HG02642 (cell line): ENCODE results near the gene PLEKHA5.
A peak's percentile ranks its signal among the peaks of the same experiment; 100 is the strongest.
"Not testable (repeated sequence)": the region's sequence is repeated elsewhere in the genome, so short reads cannot be mapped to it uniquely, and the experiment has no call there.

Experiments used
- ATAC-seq: cut with Tn5 transposase; IDR thresholded peaks from one replicate; pipeline ENCODE4 v1.9.1; 2021; ENCODE audit warnings: mild to moderate bottlenecking; ENCODE audit not compliant: unreplicated experiment, poor library complexity

PLEKHA5 gene

GRCh38 chr12:19303496-19303895, 174.0 kb downstream of the PLEKHA5 start:
- no peak for ATAC-seq

GRCh38 chr12:19304149-19304750, 174.7 kb downstream of the PLEKHA5 start:
- ATAC-seq, result no peak

GRCh38 chr12:19305621-19306020, 176.1 kb downstream of the PLEKHA5 start:
- not testable (repeated sequence) for ATAC-seq

GRCh38 chr12:19306366-19306765, 176.8 kb downstream of the PLEKHA5 start:
- ATAC-seq, result no peak

- no peak for ATAC-seq
Observed at GRCh38 chr12:19307451-19307850, 177.9 kb downstream of the PLEKHA5 start.

- ATAC-seq, result no peak
Observed at GRCh38 chr12:19311165-19311564, 181.6 kb downstream of the PLEKHA5 start.

- ATAC-seq, result no peak
Observed at GRCh38 chr12:19312637-19313036, 183.1 kb downstream of the PLEKHA5 start.

GRCh38 chr12:19316425-19316824, 186.9 kb downstream of the PLEKHA5 start:
- no peak for ATAC-seq

GRCh38 chr12:19322376-19322775, 192.8 kb downstream of the PLEKHA5 start:
- no peak for ATAC-seq

- ATAC-seq, result no peak
Observed at GRCh38 chr12:19323805-19324204, 194.3 kb downstream of the PLEKHA5 start.

GRCh38 chr12:19326102-19326501, 196.6 kb downstream of the PLEKHA5 start:
- ATAC-seq, result no peak

- ATAC-seq, result no peak
Observed at GRCh38 chr12:19332196-19332595, 202.7 kb downstream of the PLEKHA5 start.

- ATAC-seq, result no peak
Observed at GRCh38 chr12:19338405-19338804, 208.9 kb downstream of the PLEKHA5 start.

GRCh38 chr12:19350850-19351249, 221.3 kb downstream of the PLEKHA5 start:
- not testable (repeated sequence) for ATAC-seq

- no peak for ATAC-seq
Observed at GRCh38 chr12:19351346-19351745, 221.8 kb downstream of the PLEKHA5 start.

- ATAC-seq, result no peak
Observed at GRCh38 chr12:19369691-19370148, 240.2 kb downstream of the PLEKHA5 start.

- ATAC-seq, result no peak
Observed at GRCh38 chr12:19373586-19373985, 244.1 kb downstream of the PLEKHA5 start.

- no peak for ATAC-seq
Observed at GRCh38 chr12:19375888-19376287, 246.4 kb downstream of the PLEKHA5 start.

- ATAC-seq, result no peak
Observed at GRCh38 chr12:19376691-19377090, 247.2 kb downstream of the PLEKHA5 start.

- peak; percentile 98 for ATAC-seq
Observed at GRCh38 chr12:19382111-19382526, 252.6 kb downstream of the PLEKHA5 start.

GRCh38 chr12:19382563-19382962, 253.0 kb downstream of the PLEKHA5 start:
- ATAC-seq, result no peak

GRCh38 chr12:19387161-19387560, 257.6 kb downstream of the PLEKHA5 start:
- ATAC-seq, result no peak
